ENCODE results near the gene PHLDB1.

- TF ChIP-seq EZH2 (IDR thresholded peaks at IDR 0.05) (no peak), EZH2phosphoT487 (IDR thresholded peaks at IDR 0.05) (no peak)
Observed at GRCh38 chr11:118645066-118645715, 37.8 kb downstream of the PHLDB1 start.

Data from neural progenitor cell (in vitro differentiated cells).